ENCODE measurements around the gene ATXN7L1.
"Not testable (repeated sequence)": the region's sequence is repeated elsewhere in the genome, so short reads cannot be mapped to it uniquely, and the experiment has no call there.

ATXN7L1 gene

GRCh38 chr7:105734233-105734632, 142.2 kb downstream of the ATXN7L1 start:
- peak; percentile 0 for DNase-seq

GRCh38 chr7:105731042-105731441, 145.4 kb downstream of the ATXN7L1 start:
- no peak for DNase-seq

- no peak for DNase-seq
Measured at GRCh38 chr7:105728028-105728427, 148.4 kb downstream of the ATXN7L1 start.

- DNase-seq = no peak
Measured at GRCh38 chr7:105724688-105725087, 151.7 kb downstream of the ATXN7L1 start.

GRCh38 chr7:105723572-105723971, 152.8 kb downstream of the ATXN7L1 start:
- no peak for DNase-seq

GRCh38 chr7:105721571-105722104, 154.8 kb downstream of the ATXN7L1 start:
- no peak for DNase-seq

- no peak for DNase-seq
Measured at GRCh38 chr7:105719919-105720318, 156.5 kb downstream of the ATXN7L1 start.

GRCh38 chr7:105719395-105719794, 157.0 kb downstream of the ATXN7L1 start:
- DNase-seq = no peak

GRCh38 chr7:105718511-105718925, 157.9 kb downstream of the ATXN7L1 start:
- peak; percentile 40 for DNase-seq

- no peak for DNase-seq
Measured at GRCh38 chr7:105715528-105715927, 160.9 kb downstream of the ATXN7L1 start.

- no peak for DNase-seq
Measured at GRCh38 chr7:105713488-105714465, 162.6 kb downstream of the ATXN7L1 start.

GRCh38 chr7:105712877-105713276, 163.5 kb downstream of the ATXN7L1 start:
- DNase-seq = no peak

GRCh38 chr7:105711726-105712402, 164.5 kb downstream of the ATXN7L1 start:
- DNase-seq = no peak

GRCh38 chr7:105710720-105711119, 165.7 kb downstream of the ATXN7L1 start:
- not testable (repeated sequence) for DNase-seq

GRCh38 chr7:105708763-105709080, 167.7 kb downstream of the ATXN7L1 start:
- no peak for DNase-seq

GRCh38 chr7:105707967-105708762, 168.2 kb downstream of the ATXN7L1 start:
- no peak for DNase-seq

- DNase-seq = no peak
Measured at GRCh38 chr7:105707381-105707780, 169.0 kb downstream of the ATXN7L1 start.

- no peak for DNase-seq
Measured at GRCh38 chr7:105705427-105705826, 171.0 kb downstream of the ATXN7L1 start.

GRCh38 chr7:105703207-105703930, 173.0 kb downstream of the ATXN7L1 start:
- no peak for DNase-seq

GRCh38 chr7:105699568-105700236, 176.7 kb downstream of the ATXN7L1 start:
- DNase-seq = no peak

- DNase-seq = no peak
Measured at GRCh38 chr7:105698531-105698930, 177.9 kb downstream of the ATXN7L1 start.

GRCh38 chr7:105697753-105698152, 178.6 kb downstream of the ATXN7L1 start:
- DNase-seq = no peak

Data from OCI-M1 (cell line).